ENCODE measurements around the gene ELK4.

DNA sequence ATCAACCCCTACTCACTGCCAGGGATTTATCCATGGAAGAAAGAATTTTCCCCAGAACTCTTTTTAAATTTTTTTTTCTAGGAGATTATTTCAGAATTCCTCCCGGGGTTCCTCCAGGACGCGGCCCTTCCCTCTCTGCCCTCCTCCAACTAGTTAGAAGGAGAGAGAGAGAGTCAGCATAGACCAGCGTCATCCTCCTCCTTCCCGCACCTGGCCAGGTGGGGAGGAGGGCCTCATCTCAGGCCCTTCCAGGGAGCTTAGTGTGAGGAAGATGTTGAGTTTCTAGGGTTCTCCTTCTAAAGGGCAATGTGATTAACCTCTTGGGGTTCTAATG, 63.7 kb downstream of the ELK4 start:
- no peak for TF ChIP-seq NFRKB (IDR thresholded peaks at IDR 0.05)
- TF ChIP-seq BHLHE40 (IDR thresholded peaks at IDR 0.05; ENCODE audit: borderline replicate concordance) = no peak
- no peak for TF ChIP-seq SP1 (IDR thresholded peaks at IDR 0.05)
- TF ChIP-seq L3MBTL2 (conservative IDR thresholded peaks at IDR 0.05) = no peak
- TF ChIP-seq HDGF (IDR thresholded peaks at IDR 0.05; ENCODE audit: borderline replicate concordance) = no peak
- TF ChIP-seq FOXA1 (IDR thresholded peaks at IDR 0.05) = no peak
- TF ChIP-seq FOXK2 (IDR thresholded peaks at IDR 0.05) = no peak
- TF ChIP-seq ARNT (IDR thresholded peaks at IDR 0.05) = no peak
- TF ChIP-seq, protein P1, sequence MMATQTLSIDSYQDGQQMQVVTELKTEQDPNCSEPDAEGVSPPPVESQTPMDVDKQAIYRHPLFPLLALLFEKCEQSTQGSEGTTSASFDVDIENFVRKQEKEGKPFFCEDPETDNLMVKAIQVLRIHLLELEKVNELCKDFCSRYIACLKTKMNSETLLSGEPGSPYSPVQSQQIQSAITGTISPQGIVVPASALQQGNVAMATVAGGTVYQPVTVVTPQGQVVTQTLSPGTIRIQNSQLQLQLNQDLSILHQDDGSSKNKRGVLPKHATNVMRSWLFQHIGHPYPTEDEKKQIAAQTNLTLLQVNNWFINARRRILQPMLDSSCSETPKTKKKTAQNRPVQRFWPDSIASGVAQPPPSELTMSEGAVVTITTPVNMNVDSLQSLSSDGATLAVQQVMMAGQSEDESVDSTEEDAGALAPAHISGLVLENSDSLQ (IDR thresholded peaks at IDR 0.05) = no peak
- TF ChIP-seq LEF1 (IDR thresholded peaks at IDR 0.05; ENCODE audit: borderline replicate concordance) = no peak
- no peak for TF ChIP-seq FOXM1 (IDR thresholded peaks at IDR 0.05; ENCODE audit: borderline replicate concordance)
- no peak for TF ChIP-seq ZNF384 (IDR thresholded peaks at IDR 0.05)
- TF ChIP-seq TARDBP (IDR thresholded peaks at IDR 0.05) = no peak
- no peak for TF ChIP-seq ELF4 (IDR thresholded peaks at IDR 0.05)

Measured in HEK293T (cell line).